MCF 10A (cell line): ENCODE data around the gene KANK4. TPM values are rescaled to one million over a fixed set of nuclear protein-coding genes. Genes with fewer than 3 reads are reported as not detected.

Experiments
- BruUV-seq: library from RNA; stranded (reverse); fragments of 400-500 nt; replicated peaks from 2 replicates; lab custom pipeline; 2021; lab: Mats Ljungman, UMichigan
- CTCF ChIA-PET: fragments of 300-600 bp; sonication (Branson Sonifier 250); formaldehyde crosslinking; extraction: SDS; loops from one replicate; lab custom pipeline; 2021; ENCODE audit warnings: antibody characterized with exemption, inconsistent platforms; lab: Yijun Ruan, JAX
- POLR2A ChIA-PET: fragments of 300-600, 350-650 bp; sonication (Branson Sonifier 250); formaldehyde crosslinking; extraction: SDS; loops from one replicate; lab custom pipeline; 2020; ENCODE audit warnings: antibody characterized with exemption, inconsistent platforms; lab: Yijun Ruan, JAX
- DNase-seq: peaks from one replicate; pipeline ENCODE4 v3.0.0-alpha.2; 2018; ENCODE audit not compliant: unreplicated experiment
- H3K27ac Mint-ChIP-seq: one replicate; pipeline ENCODE4 v1.8.0; 2022; ENCODE audit warnings: mild to moderate bottlenecking, low read depth, mixed read lengths; ENCODE audit not compliant: unreplicated experiment
- H3K27me3 Mint-ChIP-seq: one replicate; pipeline ENCODE4 v1.8.0; 2022; ENCODE audit warnings: mixed read lengths; ENCODE audit not compliant: insufficient read depth, unreplicated experiment
- H3K36me3 Mint-ChIP-seq: one replicate; pipeline ENCODE4 v1.8.0; 2022; ENCODE audit warnings: mild to moderate bottlenecking, moderate library complexity, mixed read lengths; ENCODE audit not compliant: insufficient read depth, unreplicated experiment
- H3K4me1 Mint-ChIP-seq: one replicate; pipeline ENCODE4 v1.8.0; 2022; ENCODE audit warnings: mixed read lengths; ENCODE audit not compliant: insufficient read depth, unreplicated experiment
- H3K4me3 Mint-ChIP-seq: one replicate; pipeline ENCODE4 v1.8.0; 2022; ENCODE audit warnings: mild to moderate bottlenecking, moderate library complexity, mixed read lengths; ENCODE audit not compliant: unreplicated experiment
- H3K9me3 Mint-ChIP-seq: one replicate; pipeline ENCODE4 v1.8.0; 2022; ENCODE audit warnings: mixed read lengths; ENCODE audit not compliant: unreplicated experiment
- intact Hi-C: fragments of 100-400 bp; cut with micrococcal nuclease; formaldehyde crosslinking; loops from 2 replicates; pipeline ENCODE4 v1.14.1; 2022
- total RNA-seq: library from RNA; stranded (reverse); gene quantifications from 2 replicates; pipeline ENCODE4 v1.2.3, GENCODE V29; 2022
- TF ChIP-seq, protein P1 (sequence below): fragments of 200-600 bp; IDR thresholded peaks from one replicate; pipeline ENCODE4 v1.8.0; 2022; ENCODE audit warnings: antibody characterized with exemption, mild to moderate bottlenecking; ENCODE audit not compliant: unreplicated experiment

The KANK4 gene
- total RNA-seq, 1 experiment from 2014 or later = 0.51 TPM

- CTCF ChIA-PET = interaction anchor here (0.5 kb wide), 1 partner anchor 18 kb away, joined by 3 read pairs; the partner anchor contains the start of gene KANK4
- Mint-ChIP-seq H3K27me3 (no peaks in the 10 kb centered on the region), H3K4me1 (peaks cover 6% of the 10 kb centered on the region), H3K9me3 (no peaks in the 10 kb centered on the region), H3K36me3 (no peaks in the 10 kb centered on the region), H3K27ac (no peak overlapping the region), H3K4me3 (no peak overlapping the region)
- TF ChIP-seq, protein P1, sequence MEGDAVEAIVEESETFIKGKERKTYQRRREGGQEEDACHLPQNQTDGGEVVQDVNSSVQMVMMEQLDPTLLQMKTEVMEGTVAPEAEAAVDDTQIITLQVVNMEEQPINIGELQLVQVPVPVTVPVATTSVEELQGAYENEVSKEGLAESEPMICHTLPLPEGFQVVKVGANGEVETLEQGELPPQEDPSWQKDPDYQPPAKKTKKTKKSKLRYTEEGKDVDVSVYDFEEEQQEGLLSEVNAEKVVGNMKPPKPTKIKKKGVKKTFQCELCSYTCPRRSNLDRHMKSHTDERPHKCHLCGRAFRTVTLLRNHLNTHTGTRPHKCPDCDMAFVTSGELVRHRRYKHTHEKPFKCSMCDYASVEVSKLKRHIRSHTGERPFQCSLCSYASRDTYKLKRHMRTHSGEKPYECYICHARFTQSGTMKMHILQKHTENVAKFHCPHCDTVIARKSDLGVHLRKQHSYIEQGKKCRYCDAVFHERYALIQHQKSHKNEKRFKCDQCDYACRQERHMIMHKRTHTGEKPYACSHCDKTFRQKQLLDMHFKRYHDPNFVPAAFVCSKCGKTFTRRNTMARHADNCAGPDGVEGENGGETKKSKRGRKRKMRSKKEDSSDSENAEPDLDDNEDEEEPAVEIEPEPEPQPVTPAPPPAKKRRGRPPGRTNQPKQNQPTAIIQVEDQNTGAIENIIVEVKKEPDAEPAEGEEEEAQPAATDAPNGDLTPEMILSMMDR = no peak
- intact Hi-C loops = no loop called here
- no peak for DNase-seq
- POLR2A ChIA-PET = no interaction called here
- no TSS peak for BruUV-seq
Measured at GRCh38 chr1:62336995-62337705, 17.9 kb upstream of the KANK4 start.

- intact Hi-C loops = no loop called here
- peaks cover 6% of the 10 kb centered on the region for H3K4me1 Mint-ChIP-seq
- H3K27ac Mint-ChIP-seq = no peak overlapping the region
- BruUV-seq = no TSS peak
- H3K4me3 Mint-ChIP-seq = no peak overlapping the region
- POLR2A ChIA-PET = no interaction called here
- CTCF ChIA-PET = no interaction called here
- H3K9me3 Mint-ChIP-seq = no peaks in the 10 kb centered on the region
- DNase-seq = no peak
- no peaks in the 10 kb centered on the region for H3K36me3 Mint-ChIP-seq
- no peaks in the 10 kb centered on the region for H3K27me3 Mint-ChIP-seq
- TF ChIP-seq, protein P1 = no peak
Measured at GRCh38 chr1:62336638-62336994, 17.4 kb upstream of the KANK4 start.

- TF ChIP-seq, protein P1 = no peak
- Mint-ChIP-seq H3K9me3 (no peaks in the 10 kb centered on the region), H3K4me3 (no peak overlapping the region), H3K27ac (no peak overlapping the region), H3K36me3 (no peaks in the 10 kb centered on the region), H3K4me1 (peaks cover 6% of the 10 kb centered on the region), H3K27me3 (no peaks in the 10 kb centered on the region)
- intact Hi-C loops = no loop called here
- CTCF ChIA-PET = interaction anchor here (0.6 kb wide), 1 partner anchor 189 kb away, joined by 4 read pairs; no protein-coding TSS in a partner anchor
- no peak for DNase-seq
- no TSS peak for BruUV-seq
- POLR2A ChIA-PET = no interaction called here
Measured at GRCh38 chr1:62335656-62336055, 16.4 kb upstream of the KANK4 start.

DNA sequence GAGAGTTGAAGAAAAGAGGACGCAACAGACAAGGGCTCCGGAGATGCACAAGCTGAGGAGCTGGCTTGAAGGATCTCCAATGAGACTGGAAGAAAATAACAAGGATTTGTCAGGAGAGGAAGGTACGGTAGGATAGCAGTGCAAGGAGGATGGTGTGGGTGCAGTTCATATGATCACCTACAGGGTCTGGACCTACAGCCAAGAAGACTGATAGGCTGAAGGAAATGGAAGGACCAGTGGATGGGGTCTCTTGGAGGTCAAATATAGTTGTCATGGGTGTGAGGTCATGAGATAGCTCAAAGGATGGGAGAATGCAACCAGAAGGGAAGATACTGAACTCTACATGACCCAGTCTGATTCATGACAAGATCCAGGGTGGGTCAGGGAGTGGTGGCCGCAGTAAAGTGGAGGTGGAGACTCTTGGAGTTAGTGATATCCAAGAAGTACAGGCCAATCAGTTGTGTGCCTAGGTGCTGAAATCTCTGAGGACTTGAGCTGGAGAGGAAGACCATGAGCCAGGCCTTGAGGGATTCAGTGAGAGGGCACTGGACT lies 15.3 kb upstream of the KANK4 start:
- H3K27me3 Mint-ChIP-seq = no peaks in the 10 kb centered on the region
- TF ChIP-seq, protein P1 = peak; percentile 10
- ChIA-PET POLR2A (no interaction called here), CTCF (interaction anchor here (0.6 to 0.7 kb wide), 2 partner anchors 13 to 159 kb away, joined by 3 read pairs; no protein-coding TSS in a partner anchor)
- intact Hi-C loops = no loop called here
- peaks cover 6% of the 10 kb centered on the region for H3K4me1 Mint-ChIP-seq
- no peak for DNase-seq
- BruUV-seq = no TSS peak
- no peak overlapping the region for H3K27ac Mint-ChIP-seq
- H3K9me3 Mint-ChIP-seq = no peaks in the 10 kb centered on the region
- H3K4me3 Mint-ChIP-seq = no peak overlapping the region
- H3K36me3 Mint-ChIP-seq = no peaks in the 10 kb centered on the region
